ENCODE data around the gene SSC5D. TPM values are rescaled to one million over a fixed set of nuclear protein-coding genes. Genes with fewer than 3 reads are reported as not detected.

Gene SSC5D
- under 1 TPM in 4 of 6 donors, not detected in 2; 0.05 to 0.11 (median 0.09) TPM for polyA plus RNA-seq (ENCODE audit: low read depth in 6 of 6)

DNA sequence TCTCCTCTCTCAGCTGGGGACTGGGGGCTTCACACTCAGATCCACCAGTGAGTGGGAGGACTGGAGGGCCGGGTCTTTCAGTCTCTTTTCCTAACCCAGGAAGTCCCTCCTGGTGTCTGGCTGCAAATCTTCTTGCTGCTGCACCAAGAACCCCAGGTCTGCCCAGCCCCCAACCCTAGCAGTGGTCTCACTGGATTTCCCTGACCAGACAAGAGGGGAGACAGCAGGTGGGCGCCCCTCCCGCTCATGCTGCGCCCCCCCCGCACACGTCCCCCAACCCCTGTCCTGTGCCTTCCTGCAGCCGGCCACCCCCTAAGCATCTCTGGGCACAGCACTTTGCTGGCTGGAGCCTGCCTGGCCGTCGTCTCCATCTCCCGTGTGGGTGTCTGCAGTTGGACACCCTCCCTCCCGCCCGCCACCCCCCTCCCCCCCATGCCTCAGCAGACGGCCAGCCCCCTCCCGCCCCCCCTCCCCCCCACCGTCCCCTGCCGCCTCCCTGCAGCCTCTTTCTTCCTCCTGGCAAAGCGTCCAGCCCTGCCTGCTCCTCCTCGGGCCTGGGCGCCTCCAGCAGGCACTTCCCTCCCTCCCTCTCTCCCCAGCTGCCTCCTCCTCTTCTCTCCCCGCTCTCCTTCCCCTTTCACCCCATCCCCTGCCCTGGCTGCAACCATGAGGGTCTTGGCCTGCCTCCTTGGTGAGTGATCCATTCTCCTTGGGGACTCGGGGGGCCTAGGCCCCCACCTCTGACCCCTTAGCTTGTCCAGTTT is at the start of gene SSC5D:
Gene SSC5D (plus strand): TSS at position 513 of the 764 bp plus-strand sequence. CDS start 154 bp downstream, at position 667.
- H3K4me3 Mint-ChIP-seq: peak within 1 kb of the TSS in 5 of 8 donors; percentile 29 to 74 (median 61)
- H3K9me3 Mint-ChIP-seq: no peaks in the 10 kb centered on the region
- no peaks in the 10 kb centered on the region for H3K36me3 Mint-ChIP-seq
- ATAC-seq (ENCODE audit: low read depth in 2 of 2) (no peak), DNase-seq (no peak)
- H3K27me3 Mint-ChIP-seq: peaks cover 0 to 19% (median 18%) of the 10 kb centered on the region in 3 donors
- peaks cover 10 to 18% (median 15%) of the 10 kb centered on the region in 3 donors for H3K4me1 Mint-ChIP-seq
- H3K27ac Mint-ChIP-seq: peak within 1 kb of the TSS in 5 of 6 donors; percentile 69 to 89 (median 86)

DNA sequence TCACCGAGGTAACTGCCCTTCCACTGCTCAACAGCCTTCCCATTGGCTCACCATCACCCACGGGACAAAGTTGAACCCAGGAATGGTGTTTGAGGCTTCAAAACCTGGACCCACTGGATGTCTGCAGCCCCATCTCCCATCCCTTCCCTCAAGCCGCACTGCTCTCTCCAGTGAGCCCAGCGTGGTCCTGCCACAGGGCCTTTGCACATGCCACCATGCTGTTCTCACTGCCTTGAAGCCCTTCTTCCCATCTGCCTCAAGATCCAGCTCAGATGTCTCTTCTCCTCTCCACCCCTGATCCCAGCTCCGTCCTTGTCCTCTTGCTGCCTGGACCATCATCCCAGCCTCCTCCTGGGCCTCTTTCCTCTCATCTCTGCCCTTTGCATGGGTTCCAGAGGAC is 49.2 kb upstream of the SSC5D start:
- ATAC-seq (ENCODE audit: low read depth in 2 of 2): no peak
- H3K27ac Mint-ChIP-seq: peak overlapping the region in 1 of 6 donors; percentile 87
- H3K4me3 Mint-ChIP-seq: no peak overlapping the region
- peaks cover 22 to 32% (median 32%) of the 10 kb centered on the region in 3 donors for H3K4me1 Mint-ChIP-seq
- H3K27me3 Mint-ChIP-seq: peaks cover 47 to 78% (median 73%) of the 10 kb centered on the region in 3 donors
- H3K36me3 Mint-ChIP-seq: peaks cover 0 to 25% of the 10 kb centered on the region in 2 donors
- peaks cover 0 to 14% (median 4%) of the 10 kb centered on the region in 7 donors for H3K9me3 Mint-ChIP-seq
- no peak for DNase-seq

DNA sequence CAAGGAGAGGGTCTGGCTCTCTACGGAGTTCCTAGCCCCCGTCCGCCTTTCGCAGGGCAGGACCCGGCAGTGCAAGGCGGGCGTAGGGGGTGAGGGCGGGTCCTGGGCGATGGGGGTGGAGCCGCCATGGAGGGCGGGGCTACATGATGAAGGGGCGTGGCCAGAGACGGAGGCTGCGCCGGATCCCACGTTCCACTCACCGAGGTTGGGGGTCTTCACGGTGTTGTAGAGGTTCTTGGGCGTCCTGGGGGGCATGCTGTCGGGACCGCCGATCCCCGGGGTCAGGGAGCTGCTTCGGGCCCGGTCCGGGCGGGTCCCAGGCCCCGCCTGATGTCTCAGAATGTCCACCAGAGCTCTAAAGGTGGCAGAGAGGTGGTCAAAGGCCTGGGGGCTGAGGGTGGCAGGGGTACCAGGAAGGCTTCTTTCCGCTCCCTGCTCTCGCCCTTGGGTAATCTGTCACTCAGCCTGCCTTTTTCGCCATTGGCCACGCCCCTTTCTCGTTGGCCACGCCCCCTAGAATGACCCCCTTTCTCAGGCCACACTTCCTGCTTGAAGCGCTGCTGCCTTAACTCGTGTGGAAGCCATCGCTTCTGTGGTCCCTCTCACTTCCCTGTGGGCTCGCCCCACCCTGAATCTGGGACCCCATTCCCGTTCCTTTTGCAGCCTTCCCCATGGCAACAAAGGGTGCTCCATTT is 47.7 kb upstream of the SSC5D start:
- Mint-ChIP-seq H3K4me3 (peak overlapping the region in 6 of 8 donors; percentile 34 to 72 (median 64)), H3K27me3 (peaks cover 60 to 92% (median 85%) of the 10 kb centered on the region in 3 donors), H3K4me1 (peaks cover 22 to 35% (median 32%) of the 10 kb centered on the region in 3 donors), H3K27ac (peak overlapping the region in 2 of 6 donors; percentile 10 to 26), H3K9me3 (peaks cover 0 to 14% (median 4%) of the 10 kb centered on the region in 7 donors), H3K36me3 (peaks cover 0 to 25% of the 10 kb centered on the region in 2 donors)
- ATAC-seq (ENCODE audit: low read depth in 2 of 2) (no peak), DNase-seq (no peak)

DNA sequence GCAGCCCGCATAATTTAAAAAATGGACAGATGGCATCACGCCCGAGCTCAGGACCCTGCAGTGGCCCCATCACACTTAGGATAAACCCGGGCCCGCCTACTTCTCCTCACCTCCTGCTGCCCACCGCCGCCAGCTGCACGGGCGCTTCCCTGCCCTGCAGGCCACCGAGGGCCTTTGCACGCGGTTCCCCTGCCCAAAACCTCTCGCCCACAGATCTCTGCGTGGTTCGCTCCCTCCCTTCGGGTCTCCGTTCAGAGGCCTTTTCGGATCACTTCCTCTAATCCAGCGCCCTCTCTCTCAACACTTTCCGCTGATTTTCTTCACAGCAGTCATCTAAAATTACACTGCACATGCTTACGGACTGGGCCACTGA is 46.9 kb upstream of the SSC5D start:
- peak; percentile 56 to 64 for ATAC-seq (ENCODE audit: low read depth in 2 of 2)
- H3K27me3 Mint-ChIP-seq: peaks cover 65 to 92% (median 91%) of the 10 kb centered on the region in 3 donors

DNA sequence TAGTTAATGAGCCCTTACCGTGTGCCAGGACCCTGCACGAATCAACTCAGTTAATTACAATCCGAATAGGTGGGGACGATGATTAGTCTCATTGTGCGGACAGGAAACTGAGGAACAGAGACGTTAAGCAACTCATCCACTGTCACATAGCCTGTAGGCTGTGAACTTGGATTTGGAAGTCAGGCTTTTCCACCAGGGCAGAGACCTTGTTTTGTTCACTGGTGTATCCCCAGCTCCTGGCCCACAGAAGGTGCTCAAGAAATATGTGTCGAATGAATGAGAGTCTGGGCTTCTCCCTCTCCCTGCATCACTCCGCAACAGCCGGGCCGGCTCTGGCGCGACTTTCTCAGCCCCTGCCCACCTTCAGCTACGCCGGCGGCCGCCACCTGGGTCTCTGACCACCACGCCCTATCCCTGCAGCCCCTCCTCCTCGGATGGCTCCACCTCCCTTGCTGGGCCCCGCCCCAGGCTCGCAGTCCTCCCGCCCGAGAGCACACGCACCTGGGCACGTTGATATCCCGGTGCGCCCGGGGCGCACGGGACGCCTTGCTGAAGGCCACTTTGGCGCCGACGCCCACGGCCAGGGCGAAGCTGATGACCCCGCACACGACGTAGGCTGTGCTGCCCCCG is 46.4 kb upstream of the SSC5D start:
- peaks cover 0 to 14% (median 4%) of the 10 kb centered on the region in 7 donors for H3K9me3 Mint-ChIP-seq
- peak; percentile 17 to 43 for ATAC-seq (ENCODE audit: low read depth in 2 of 2)
- DNase-seq: no peak
- H3K4me3 Mint-ChIP-seq: peak overlapping the region; percentile 5 to 84 (median 63)
- peaks cover 61 to 88% (median 86%) of the 10 kb centered on the region in 3 donors for H3K27me3 Mint-ChIP-seq
- peak overlapping the region in 3 of 6 donors; percentile 18 to 26 (median 21) for H3K27ac Mint-ChIP-seq
- H3K36me3 Mint-ChIP-seq: peaks cover 0 to 25% of the 10 kb centered on the region in 2 donors
- H3K4me1 Mint-ChIP-seq: peaks cover 22 to 35% (median 32%) of the 10 kb centered on the region in 3 donors

More for the DNA sequence above, 46.9 kb upstream of the SSC5D start:
- no peak for DNase-seq
- H3K27ac Mint-ChIP-seq: peak overlapping the region in 3 of 6 donors; percentile 26 to 51 (median 33)
- H3K9me3 Mint-ChIP-seq: peaks cover 0 to 14% (median 4%) of the 10 kb centered on the region in 7 donors
- H3K36me3 Mint-ChIP-seq: peaks cover 0 to 25% of the 10 kb centered on the region in 2 donors
- H3K4me3 Mint-ChIP-seq: peak overlapping the region; percentile 34 to 84 (median 63)
- peaks cover 22 to 35% (median 32%) of the 10 kb centered on the region in 3 donors for H3K4me1 Mint-ChIP-seq

DNA sequence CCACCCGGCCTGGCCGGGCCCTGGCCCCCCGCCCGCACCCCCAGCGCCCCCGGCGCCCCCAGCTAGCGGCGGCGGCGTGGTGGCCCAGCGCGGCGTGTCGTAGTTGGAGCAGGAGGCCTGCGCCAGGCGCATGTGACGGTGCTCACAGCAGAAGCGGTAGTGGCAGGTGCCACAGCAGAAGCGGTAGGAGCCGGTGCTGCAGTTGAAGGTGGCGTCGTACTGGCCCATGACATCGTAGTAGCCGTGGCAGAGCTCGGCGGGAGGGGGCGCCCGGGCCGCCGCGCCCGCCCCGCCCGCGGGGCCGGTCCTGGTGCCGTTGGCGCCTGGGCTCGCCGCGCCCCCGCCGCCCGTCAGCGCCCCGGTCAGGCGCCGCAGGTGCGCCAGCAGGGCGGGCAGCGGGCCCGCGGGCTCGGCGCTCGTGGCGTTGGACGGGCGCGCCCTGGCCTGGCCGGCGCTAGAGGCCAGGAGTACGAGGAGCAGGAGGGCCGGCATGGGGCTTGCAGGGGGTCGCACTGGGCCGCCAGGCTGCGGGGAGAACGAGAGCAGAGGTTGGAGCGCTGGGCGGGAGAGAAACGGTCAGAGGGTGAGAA is 45.8 kb upstream of the SSC5D start:
- H3K36me3 Mint-ChIP-seq: peaks cover 0 to 25% of the 10 kb centered on the region in 2 donors
- H3K27ac Mint-ChIP-seq: no peak overlapping the region
- H3K4me3 Mint-ChIP-seq: peak overlapping the region in 3 of 8 donors; percentile 61 to 70 (median 70)
- H3K9me3 Mint-ChIP-seq: peaks cover 0 to 14% (median 4%) of the 10 kb centered on the region in 7 donors
- no peak for DNase-seq
- peaks cover 22 to 33% (median 32%) of the 10 kb centered on the region in 3 donors for H3K4me1 Mint-ChIP-seq
- H3K27me3 Mint-ChIP-seq: peaks cover 54 to 81% (median 80%) of the 10 kb centered on the region in 3 donors
- peak; percentile 72 to 81 for ATAC-seq (ENCODE audit: low read depth in 2 of 2)

DNA sequence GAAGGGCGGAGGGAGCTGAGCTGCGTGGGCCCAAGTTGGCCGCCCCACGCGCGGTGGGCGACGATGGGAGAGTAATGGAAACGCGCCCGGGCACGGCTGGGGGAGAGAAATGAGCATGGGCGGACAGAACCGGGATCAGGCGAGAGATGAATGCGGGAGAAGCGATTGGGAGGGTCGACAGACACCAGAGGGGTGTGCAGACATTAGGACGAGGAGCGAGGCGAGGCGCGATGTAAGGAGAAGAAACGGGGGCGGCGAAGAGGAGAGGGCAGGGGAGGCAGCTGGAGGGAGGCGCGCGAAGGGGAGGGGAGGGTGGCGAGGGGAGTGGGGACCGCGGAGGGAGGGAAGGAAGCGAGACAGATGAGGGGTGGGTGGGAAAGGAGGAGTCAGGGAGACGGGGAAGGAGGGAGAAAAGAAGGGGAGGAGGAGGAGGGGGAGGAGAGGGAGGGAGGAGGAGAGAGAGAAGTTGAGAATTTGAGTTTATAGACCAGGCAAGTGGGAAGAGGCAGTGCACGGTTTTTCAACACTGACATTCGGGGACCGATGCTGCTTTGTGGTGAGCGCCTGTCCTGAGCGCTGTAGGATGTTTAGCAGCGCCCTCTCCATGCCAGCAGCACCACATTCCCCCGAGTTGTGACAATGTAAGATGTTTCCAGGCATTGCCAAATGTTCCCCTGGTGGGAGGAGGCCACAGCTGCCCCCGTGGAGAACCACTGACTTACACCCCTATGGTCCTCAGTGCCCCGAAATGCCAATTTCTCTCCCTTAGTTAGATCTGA is 45.0 kb upstream of the SSC5D start, which contains the start of gene SHISA7:
Gene SHISA7 (minus strand): TSS at position 256 of the 779 bp plus-strand sequence. CDS start 437 bp downstream, outside the sequence.
- H3K4me3 Mint-ChIP-seq: peak within 1 kb of the TSS in 6 of 8 donors; percentile 47 to 70 (median 61)
- ATAC-seq (ENCODE audit: low read depth in 2 of 2): no peak

DNA sequence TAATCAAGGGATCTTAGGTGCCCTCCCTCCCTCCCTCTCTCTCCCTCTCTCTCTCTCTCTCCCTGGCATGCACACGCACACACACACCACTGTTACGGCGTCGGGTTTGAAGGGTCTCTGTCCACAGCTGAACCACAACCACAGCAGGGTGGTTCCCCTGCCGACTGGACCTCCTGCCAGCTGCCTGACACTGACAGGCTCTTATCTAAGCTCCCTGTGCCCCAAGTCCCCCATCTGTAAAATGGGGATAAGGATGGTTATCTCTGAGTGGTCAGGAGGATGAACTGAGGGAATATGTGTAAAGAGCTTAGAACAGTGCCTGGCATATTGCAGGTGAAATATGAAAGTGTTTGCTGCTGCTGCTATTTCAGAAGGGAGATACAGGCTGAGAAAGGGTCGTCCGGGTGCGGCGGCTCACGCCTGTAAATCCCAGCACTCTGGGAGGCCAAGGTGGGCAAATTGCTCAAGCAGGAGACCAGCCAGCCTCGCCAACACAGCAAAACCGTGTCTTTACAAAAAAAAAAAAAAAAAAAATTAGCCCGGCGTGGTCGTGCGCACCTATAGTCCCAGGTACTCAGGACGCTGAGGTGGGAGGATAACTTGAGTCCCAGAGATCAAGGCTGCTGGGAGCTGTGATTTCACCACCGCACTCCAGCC is 44.3 kb upstream of the SSC5D start:
- peaks cover 0 to 13% (median 4%) of the 10 kb centered on the region in 7 donors for H3K9me3 Mint-ChIP-seq
- ATAC-seq (ENCODE audit: low read depth in 2 of 2): no peak
- H3K36me3 Mint-ChIP-seq: peaks cover 0 to 23% of the 10 kb centered on the region in 2 donors
- no peak for DNase-seq
- H3K27ac Mint-ChIP-seq: no peak overlapping the region
- H3K4me1 Mint-ChIP-seq: peaks cover 22 to 33% (median 32%) of the 10 kb centered on the region in 3 donors
- H3K4me3 Mint-ChIP-seq: peak overlapping the region in 4 of 8 donors; percentile 20 to 61 (median 53)
- H3K27me3 Mint-ChIP-seq: peaks cover 51 to 69% (median 65%) of the 10 kb centered on the region in 3 donors

More for the DNA sequence above, 45.0 kb upstream of the SSC5D start, which contains the start of gene SHISA7:
- Mint-ChIP-seq H3K4me1 (peaks cover 22 to 33% (median 32%) of the 10 kb centered on the region in 3 donors), H3K36me3 (peaks cover 0 to 25% of the 10 kb centered on the region in 2 donors), H3K27me3 (peaks cover 54 to 76% (median 72%) of the 10 kb centered on the region in 3 donors), H3K27ac (peak within 1 kb of the TSS in 2 of 6 donors; percentile 27 to 32), H3K9me3 (peaks cover 0 to 14% (median 4%) of the 10 kb centered on the region in 7 donors)
- DNase-seq: no peak

DNA sequence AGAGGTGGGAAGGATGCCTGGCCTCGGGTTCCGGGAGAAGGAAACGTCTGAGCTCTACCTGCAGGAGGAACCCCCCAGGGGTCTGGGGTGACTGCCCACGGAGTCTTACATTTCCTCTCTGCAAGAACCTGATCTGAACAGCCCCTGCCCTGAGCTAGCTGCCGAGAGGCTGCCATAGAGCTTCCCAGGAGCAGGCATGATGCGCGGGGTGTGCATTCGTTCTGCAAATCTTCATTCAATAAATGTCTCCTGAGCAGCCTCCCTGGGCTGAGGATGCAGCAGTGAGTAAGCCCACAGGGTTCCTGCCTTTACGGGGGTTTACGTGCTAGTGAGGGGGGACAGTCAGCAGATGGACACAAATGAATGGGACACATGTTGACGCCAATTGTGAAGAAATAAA is 43.6 kb upstream of the SSC5D start:
- Mint-ChIP-seq H3K4me3 (peak overlapping the region in 1 of 8 donors; percentile 52), H3K27ac (peak overlapping the region in 1 of 6 donors; percentile 75), H3K27me3 (peaks cover 44 to 62% (median 58%) of the 10 kb centered on the region in 3 donors), H3K4me1 (peaks cover 18 to 26% (median 25%) of the 10 kb centered on the region in 3 donors), H3K36me3 (peaks cover 0 to 16% of the 10 kb centered on the region in 2 donors), H3K9me3 (peaks cover 0 to 7% (median 2%) of the 10 kb centered on the region in 7 donors)
- no peak for DNase-seq
- no peak for ATAC-seq (ENCODE audit: low read depth in 2 of 2)

DNA sequence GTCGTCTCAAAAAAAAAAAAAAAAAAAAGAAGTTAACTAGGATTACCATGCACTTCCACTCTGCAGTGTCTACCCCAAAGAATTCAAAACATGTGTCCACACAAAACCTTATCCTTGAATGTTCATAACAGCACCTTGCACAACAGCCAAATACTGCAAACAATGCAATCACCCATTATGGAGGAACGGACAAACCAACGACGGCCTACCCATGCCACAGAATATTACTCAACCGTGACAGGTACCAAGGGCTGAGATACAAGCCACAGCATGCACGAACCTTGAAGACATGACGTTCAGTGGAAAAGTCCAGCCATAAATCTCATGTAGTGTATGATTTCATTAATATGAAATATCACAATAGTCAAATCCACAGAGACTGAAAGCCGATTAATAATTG is 42.2 kb upstream of the SSC5D start:
- Mint-ChIP-seq H3K9me3 (peaks cover 0 to 5% (median under 1%) of the 10 kb centered on the region in 7 donors), H3K27ac (no peak overlapping the region), H3K36me3 (peaks cover 0 to 7% of the 10 kb centered on the region in 2 donors), H3K27me3 (peaks cover 42 to 54% (median 49%) of the 10 kb centered on the region in 3 donors), H3K4me3 (no peak overlapping the region), H3K4me1 (peaks cover 7 to 27% (median 24%) of the 10 kb centered on the region in 3 donors)
- ATAC-seq (ENCODE audit: low read depth in 2 of 2) (no peak), DNase-seq (no peak)

Measured in naive B cell (primary cell).